Thoracic aorta (tissue), 2 donors: Measurements from ENCODE around the gene APCDD1L. TPM values are rescaled to one million over a fixed set of nuclear protein-coding genes. Genes with fewer than 3 reads are reported as not detected.
A peak's percentile ranks its signal among the peaks of the same experiment; 100 is the strongest.

Source experiments
- ATAC-seq: fragments of 150-250 bp; one replicate; pipeline ENCODE4 v1.8.0; 2017; ENCODE audit warnings: low read depth; ENCODE audit not compliant: insufficient number of reproducible peaks, low FRiP score
- DNase-seq: peaks from one replicate; pipeline ENCODE4 v3.0.0-alpha.2; 2020; ENCODE audit warnings: low spot score
- H3K27ac ChIP-seq, 2 donors: fragments of 200-600 bp; sonication (generic); 1 replicate in 1 of 2; 2 replicates in 1 of 2; pipeline ENCODE4 v1.5.1; 2016; ENCODE audit warnings: mild to moderate bottlenecking in 2 of 2, moderate library complexity in 2 of 2
- H3K27me3 ChIP-seq: fragments of 200-600 bp; sonication (generic); replicated peaks from 2 replicates; pipeline ENCODE4 v1.6.0; 2016; ENCODE audit warnings: mild to moderate bottlenecking; ENCODE audit not compliant: insufficient read depth
- H3K36me3 ChIP-seq: fragments of 200-600 bp; sonication (generic); one replicate; pipeline ENCODE4 v1.5.1; 2016
- H3K4me1 ChIP-seq, 2 donors: fragments of 200-600 bp; sonication (generic); 1 replicate in 1 of 2; 2 replicates in 1 of 2; pipeline versions ENCODE4 v1.5.1 to v1.6.0; 2016; ENCODE audit warnings: low read depth in 2 of 2, mild to moderate bottlenecking in 1 of 2; ENCODE audit not compliant: control insufficient read depth in 1 of 2
- H3K4me3 ChIP-seq: fragments of 200-600 bp; sonication (generic); 2 replicates; pipeline ENCODE4 v1.5.1; 2016; ENCODE audit warnings: mild to moderate bottlenecking
- H3K9me3 ChIP-seq: fragments of 200-600 bp; sonication (generic); 2 replicates; pipeline ENCODE4 v1.5.1; 2016
- CTCF ChIP-seq: fragments of 200-600 bp; sonication (generic); IDR thresholded peaks from one replicate; pipeline ENCODE4 v1.5.1; 2019; ENCODE audit warnings: antibody characterized with exemption
- total RNA-seq, 2 donors: library from RNA; depleted of rRNA; stranded (reverse); fragments of >200 nt; gene quantifications; one replicate each; pipeline versions ENCODE4 v1.1.0 to v1.2.3, GENCODE V29; 2016

APCDD1L gene
- total RNA-seq, 2 donors from 2014 or later: 9.2 to 12.9 TPM

GRCh38 chr20:58521763-58522162 lies 6.6 kb upstream of the APCDD1L start:
- TF ChIP-seq CTCF: no peak
- Histone ChIP-seq H3K36me3 (no peaks in the 10 kb centered on the region), H3K4me3 (no peak overlapping the region), H3K4me1 (peaks cover 16 to 28% of the 10 kb centered on the region in 2 donors), H3K9me3 (peaks cover 8% of the 10 kb centered on the region), H3K27me3 (no peaks in the 10 kb centered on the region), H3K27ac (no peak overlapping the region)
- no peak for ATAC-seq
- DNase-seq: no peak

GRCh38 chr20:58519940-58520712 lies 4.9 kb upstream of the APCDD1L start:
- DNase-seq: no peak
- no peak for ATAC-seq
- no peak overlapping the region for H3K4me3 ChIP-seq
- no peaks in the 10 kb centered on the region for H3K27me3 ChIP-seq
- H3K36me3 ChIP-seq: no peaks in the 10 kb centered on the region
- H3K9me3 ChIP-seq: no peaks in the 10 kb centered on the region
- no peak overlapping the region for H3K27ac ChIP-seq
- peaks cover 16 to 39% of the 10 kb centered on the region in 2 donors for H3K4me1 ChIP-seq
- no peak for TF ChIP-seq CTCF

- Histone ChIP-seq H3K36me3 (no peaks in the 10 kb centered on the region), H3K27me3 (no peaks in the 10 kb centered on the region), H3K27ac (no peak overlapping the region), H3K4me1 (peaks cover 13 to 39% of the 10 kb centered on the region in 2 donors), H3K9me3 (no peaks in the 10 kb centered on the region), H3K4me3 (no peak overlapping the region)
- ATAC-seq (no peak), DNase-seq (no peak)
- TF ChIP-seq CTCF: no peak
These were observed 3.8 kb upstream of the APCDD1L start for GRCh38 chr20:58518896-58519593.

GRCh38 chr20:58518387-58518786 lies 3.2 kb upstream of the APCDD1L start:
- DNase-seq (no peak), ATAC-seq (no peak)
- no peak for TF ChIP-seq CTCF
- H3K9me3 ChIP-seq: no peaks in the 10 kb centered on the region
- H3K4me3 ChIP-seq: no peak overlapping the region
- no peaks in the 10 kb centered on the region for H3K36me3 ChIP-seq
- no peaks in the 10 kb centered on the region for H3K27me3 ChIP-seq
- peaks cover 8 to 37% of the 10 kb centered on the region in 2 donors for H3K4me1 ChIP-seq
- no peak overlapping the region for H3K27ac ChIP-seq

GRCh38 chr20:58514321-58515232 lies 622 bp downstream of the APCDD1L start:
- H3K4me1 ChIP-seq: peaks cover 16 to 53% of the 10 kb centered on the region in 2 donors
- no peak for TF ChIP-seq CTCF
- no peak for DNase-seq
- no peaks in the 10 kb centered on the region for H3K9me3 ChIP-seq
- H3K36me3 ChIP-seq: no peaks in the 10 kb centered on the region
- H3K27me3 ChIP-seq: no peaks in the 10 kb centered on the region
- no peak for ATAC-seq
- peak overlapping the region in 1 of 2 donors; percentile 55 for H3K27ac ChIP-seq
- peak overlapping the region; percentile 81 for H3K4me3 ChIP-seq
